GM23338 (cell line): ENCODE measurements around the gene NGEF. TPM values are rescaled to one million over a fixed set of nuclear protein-coding genes. Genes with fewer than 3 reads are reported as not detected.

Source experiments
- ATAC-seq: fragments of 200-7000 bp; cut with Tn5 transposase; 3 replicates; pipeline ENCODE4 v1.9.1; 2020
- DNase-seq: peaks from one replicate; pipeline ENCODE4 v3.0.0-alpha.2; 2015; ENCODE audit warnings: low spot score
- H2AFZ ChIP-seq: fragments of 200-600 bp; sonication (generic); 2 replicates; pipeline ENCODE4 v1.8.0; 2016; ENCODE audit warnings: antibody characterized with exemption, mild to moderate bottlenecking, moderate library complexity
- H3F3A ChIP-seq: fragments of 200-600 bp; sonication (generic); replicated peaks from 2 replicates; pipeline ENCODE4 v1.8.0; 2017; ENCODE audit warnings: antibody characterized with exemption, mixed run types, low read depth
- H3K27ac ChIP-seq: fragments of 200-600 bp; sonication (generic); 2 replicates; pipeline ENCODE4 v1.6.1; 2016; ENCODE audit warnings: low read depth
- H3K27me3 ChIP-seq: fragments of 200-600 bp; sonication (generic); 2 replicates; pipeline ENCODE4 v1.8.0; 2016; ENCODE audit warnings: mild to moderate bottlenecking, mixed run types, moderate library complexity; ENCODE audit not compliant: insufficient read depth
- H3K36me3 ChIP-seq: fragments of 200-600 bp; sonication (generic); 2 replicates; pipeline ENCODE4 v1.8.0; 2016; ENCODE audit warnings: mild to moderate bottlenecking; ENCODE audit not compliant: insufficient read depth
- H3K4me1 ChIP-seq: fragments of 200-600 bp; sonication (generic); 2 replicates; pipeline ENCODE4 v1.8.0; 2016; ENCODE audit warnings: mild to moderate bottlenecking, moderate library complexity; ENCODE audit not compliant: insufficient read depth
- H3K4me2 ChIP-seq: fragments of 200-600 bp; sonication (generic); 2 replicates; pipeline ENCODE4 v1.7.1; 2017; ENCODE audit warnings: mixed run types
- H3K4me3 ChIP-seq: fragments of 200-600 bp; sonication (generic); 2 replicates; pipeline ENCODE4 v1.6.1; 2016; ENCODE audit warnings: mixed run types
- H3K79me2 ChIP-seq: fragments of 200-600 bp; sonication (generic); replicated peaks from 2 replicates; pipeline ENCODE4 v1.8.0; 2017; ENCODE audit warnings: mild to moderate bottlenecking; ENCODE audit not compliant: insufficient read depth
- H3K9me2 ChIP-seq: fragments of 200-600 bp; sonication (generic); 2 replicates; pipeline ENCODE4 v1.8.0; 2017; ENCODE audit not compliant: insufficient read depth
- H4K20me1 ChIP-seq: fragments of 200-600 bp; sonication (generic); replicated peaks from 2 replicates; pipeline ENCODE4 v1.8.0; 2017; ENCODE audit warnings: mild to moderate bottlenecking; ENCODE audit not compliant: insufficient read depth
- H3K27ac Mint-ChIP-seq: 2 replicates; pipeline ENCODE4 v1.8.0; 2020; ENCODE audit warnings: inconsistent platforms, mild to moderate bottlenecking, moderate library complexity, mixed read lengths
- H3K27me3 Mint-ChIP-seq: 3 replicates; pipeline ENCODE4 v1.8.0; 2022; ENCODE audit warnings: low read depth, mild to moderate bottlenecking, moderate library complexity, mixed read lengths, inconsistent platforms; ENCODE audit not compliant: insufficient read depth, poor library complexity
- H3K36me3 Mint-ChIP-seq: 3 replicates; pipeline ENCODE4 v1.8.0; 2021; ENCODE audit warnings: low read depth, mild to moderate bottlenecking, inconsistent platforms, moderate library complexity, mixed read lengths
- H3K4me1 Mint-ChIP-seq: 3 replicates; pipeline ENCODE4 v1.8.0; 2020; ENCODE audit warnings: mild to moderate bottlenecking, inconsistent platforms, mixed read lengths
- H3K4me3 Mint-ChIP-seq: 3 replicates; pipeline ENCODE4 v1.8.0; 2021; ENCODE audit warnings: moderate library complexity, mild to moderate bottlenecking, inconsistent platforms, mixed read lengths
- H3K9me3 Mint-ChIP-seq: 3 replicates; pipeline ENCODE4 v1.8.0; 2020; ENCODE audit warnings: moderate library complexity, mild to moderate bottlenecking, inconsistent platforms, mixed read lengths
- CREB1 ChIP-seq: fragments of 250-450 bp; sonication (Bioruptor Pico); IDR thresholded peaks from 2 replicates; pipeline ENCODE4 v1.5.0; 2020; ENCODE audit warnings: low read depth, mild to moderate bottlenecking, moderate library complexity
- EZH2 ChIP-seq: fragments of 200-600 bp; sonication (generic); IDR thresholded peaks from one replicate; pipeline ENCODE4 v1.8.0; 2017; ENCODE audit warnings: antibody characterized with exemption, mild to moderate bottlenecking, low read depth; ENCODE audit not compliant: unreplicated experiment
- EZH2phosphoT487 ChIP-seq: fragments of 200-600 bp; sonication (generic); IDR thresholded peaks from one replicate; pipeline ENCODE4 v1.8.1; 2018; ENCODE audit warnings: antibody characterized with exemption; ENCODE audit not compliant: unreplicated experiment
- JUNB ChIP-seq: IDR thresholded peaks from one replicate; pipeline ENCODE4 v1.6.1; 2016; ENCODE audit warnings: antibody characterized with exemption; ENCODE audit not compliant: unreplicated experiment
- NANOG ChIP-seq: IDR thresholded peaks from 2 replicates; pipeline ENCODE4 v1.6.1; 2016; ENCODE audit warnings: antibody characterized with exemption, borderline replicate concordance
- POLR2AphosphoS5 ChIP-seq: IDR thresholded peaks from 2 replicates; pipeline ENCODE4 v1.6.1; 2016; ENCODE audit warnings: antibody characterized with exemption, low read depth
- STAT1 ChIP-seq: IDR thresholded peaks from one replicate; pipeline ENCODE4 v1.6.1; 2016; ENCODE audit warnings: antibody characterized with exemption; ENCODE audit not compliant: unreplicated experiment
- ZNF331 ChIP-seq: fragments of 250-450 bp; sonication (Bioruptor Pico); IDR thresholded peaks from 2 replicates; pipeline ENCODE4 v1.5.0; 2020; ENCODE audit warnings: low read depth, mild to moderate bottlenecking, moderate library complexity
- polyA plus RNA-seq: library from polyadenylated mRNA; unstranded; fragments of >200 nt; fragmentation: Nextera tagmentation; extraction: Ambion mirVana; gene quantifications from 2 replicates; pipeline ENCODE4 v1.2.1, GENCODE V29; 2016
- total RNA-seq: library from RNA; depleted of rRNA; stranded (reverse); fragments of >200 nt; shearing (Covaris generic); gene quantifications from 2 replicates; pipeline ENCODE4 v1.2.3, GENCODE V29; 2014
- TF ChIP-seq, protein P1 (sequence below): IDR thresholded peaks from 2 replicates; pipeline ENCODE4 v1.6.1; 2016; ENCODE audit warnings: antibody characterized with exemption
- TF ChIP-seq, protein P2 (sequence below): fragments of 250-450 bp; sonication (Bioruptor Pico); IDR thresholded peaks from 2 replicates; pipeline ENCODE4 v1.5.0; 2020; ENCODE audit warnings: mild to moderate bottlenecking, moderate library complexity
- TF ChIP-seq, protein P3 (sequence below): IDR thresholded peaks from one replicate; pipeline ENCODE4 v1.6.1; 2018; ENCODE audit warnings: antibody characterized with exemption; ENCODE audit not compliant: unreplicated experiment
- TF ChIP-seq, protein P4 (sequence below), 2 experiments: fragments of 200-600 bp in 1 of 2; sonication (generic) in 1 of 2; conservative IDR thresholded peaks; 2 replicates each; pipeline versions ENCODE4 v1.5.1 to v1.6.1; 2016 to 2017; ENCODE audit warnings: antibody characterized with exemption in 2 of 2, low read depth in 2 of 2, mild to moderate bottlenecking in 2 of 2, moderate library complexity in 1 of 2

Gene NGEF
- total and polyA plus RNA-seq, 2 experiments from 2014 or later = 1.8 to 5.4 TPM

DNA sequence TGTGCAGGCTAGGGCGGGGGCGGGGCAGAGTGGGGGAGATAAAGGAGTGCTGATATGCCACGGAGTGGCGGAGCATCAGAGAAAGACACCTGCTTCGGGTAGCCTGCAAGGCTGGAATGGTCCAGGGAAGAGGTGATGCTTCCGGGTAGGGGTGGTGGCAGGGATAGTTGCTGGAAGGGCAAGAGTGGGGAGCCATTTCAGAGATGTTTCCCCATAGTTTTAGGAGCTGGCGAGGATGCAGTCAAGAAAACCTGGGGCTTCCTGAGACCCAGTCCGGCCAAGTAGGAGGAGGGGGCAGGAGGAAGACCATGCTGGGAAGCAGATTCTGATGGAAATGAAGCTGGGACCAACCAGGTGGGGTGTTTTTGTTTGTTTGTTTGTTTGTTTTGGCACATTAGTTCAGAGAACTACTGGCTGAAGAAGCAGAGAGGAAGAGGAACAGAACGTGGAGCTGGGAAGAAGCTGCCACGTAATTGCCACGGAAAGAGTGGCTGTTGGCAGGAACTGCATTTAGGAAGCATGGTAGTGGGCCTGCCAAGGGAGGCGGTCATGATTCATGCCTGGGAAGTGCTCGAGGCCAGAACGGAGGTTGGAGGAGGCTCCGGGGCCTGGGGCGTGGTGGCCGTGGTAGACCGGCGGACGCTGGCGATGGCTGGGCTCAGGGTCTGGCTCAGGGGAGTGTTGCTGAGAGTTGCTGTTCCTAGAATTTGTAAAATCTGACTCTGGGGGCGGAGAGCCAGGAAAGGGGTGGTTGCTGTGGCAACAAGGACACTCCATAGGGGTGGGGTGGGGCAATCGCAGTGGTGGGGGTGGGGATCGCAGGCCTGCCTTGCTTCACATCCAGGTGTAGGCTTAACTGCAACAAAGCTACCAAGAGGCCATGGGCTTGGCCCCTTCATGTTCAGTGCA, 38.4 kb upstream of the NGEF start:
- H3K36me3 Mint-ChIP-seq = no peaks in the 10 kb centered on the region
- H4K20me1 ChIP-seq = no peaks in the 10 kb centered on the region
- H3K9me2 ChIP-seq = peaks cover 7% of the 10 kb centered on the region; the same call in 1 of the 2 replicates
- peak; percentile 80 for ATAC-seq
- peaks cover 20% of the 10 kb centered on the region for H3K27me3 Mint-ChIP-seq
- H3K4me3 Mint-ChIP-seq = peak overlapping the region; percentile 72
- DNase-seq = peak; percentile 87
- no peaks in the 10 kb centered on the region for H3K79me2 ChIP-seq
- H3K9me3 Mint-ChIP-seq = no peaks in the 10 kb centered on the region
- H3F3A ChIP-seq = 0 out of 2 replicates have a peak, but pooled peaks cover 7% of the 10 kb centered on the region
- TF ChIP-seq ZNF331 (CRISPR knock-in tag) (no peak), STAT1 (no peak), EZH2phosphoT487 (no peak), EZH2 (no peak), POLR2AphosphoS5 (peak; percentile 67; the same call in 1 of the 2 replicates), NANOG (no peak), CREB1 (CRISPR knock-in tag) (no peak), JUNB (no peak)
- TF ChIP-seq, protein P1, sequence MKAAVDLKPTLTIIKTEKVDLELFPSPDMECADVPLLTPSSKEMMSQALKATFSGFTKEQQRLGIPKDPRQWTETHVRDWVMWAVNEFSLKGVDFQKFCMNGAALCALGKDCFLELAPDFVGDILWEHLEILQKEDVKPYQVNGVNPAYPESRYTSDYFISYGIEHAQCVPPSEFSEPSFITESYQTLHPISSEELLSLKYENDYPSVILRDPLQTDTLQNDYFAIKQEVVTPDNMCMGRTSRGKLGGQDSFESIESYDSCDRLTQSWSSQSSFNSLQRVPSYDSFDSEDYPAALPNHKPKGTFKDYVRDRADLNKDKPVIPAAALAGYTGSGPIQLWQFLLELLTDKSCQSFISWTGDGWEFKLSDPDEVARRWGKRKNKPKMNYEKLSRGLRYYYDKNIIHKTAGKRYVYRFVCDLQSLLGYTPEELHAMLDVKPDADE = peak; percentile 31; the same call in 1 of the 2 replicates
- TF ChIP-seq, protein P2, sequence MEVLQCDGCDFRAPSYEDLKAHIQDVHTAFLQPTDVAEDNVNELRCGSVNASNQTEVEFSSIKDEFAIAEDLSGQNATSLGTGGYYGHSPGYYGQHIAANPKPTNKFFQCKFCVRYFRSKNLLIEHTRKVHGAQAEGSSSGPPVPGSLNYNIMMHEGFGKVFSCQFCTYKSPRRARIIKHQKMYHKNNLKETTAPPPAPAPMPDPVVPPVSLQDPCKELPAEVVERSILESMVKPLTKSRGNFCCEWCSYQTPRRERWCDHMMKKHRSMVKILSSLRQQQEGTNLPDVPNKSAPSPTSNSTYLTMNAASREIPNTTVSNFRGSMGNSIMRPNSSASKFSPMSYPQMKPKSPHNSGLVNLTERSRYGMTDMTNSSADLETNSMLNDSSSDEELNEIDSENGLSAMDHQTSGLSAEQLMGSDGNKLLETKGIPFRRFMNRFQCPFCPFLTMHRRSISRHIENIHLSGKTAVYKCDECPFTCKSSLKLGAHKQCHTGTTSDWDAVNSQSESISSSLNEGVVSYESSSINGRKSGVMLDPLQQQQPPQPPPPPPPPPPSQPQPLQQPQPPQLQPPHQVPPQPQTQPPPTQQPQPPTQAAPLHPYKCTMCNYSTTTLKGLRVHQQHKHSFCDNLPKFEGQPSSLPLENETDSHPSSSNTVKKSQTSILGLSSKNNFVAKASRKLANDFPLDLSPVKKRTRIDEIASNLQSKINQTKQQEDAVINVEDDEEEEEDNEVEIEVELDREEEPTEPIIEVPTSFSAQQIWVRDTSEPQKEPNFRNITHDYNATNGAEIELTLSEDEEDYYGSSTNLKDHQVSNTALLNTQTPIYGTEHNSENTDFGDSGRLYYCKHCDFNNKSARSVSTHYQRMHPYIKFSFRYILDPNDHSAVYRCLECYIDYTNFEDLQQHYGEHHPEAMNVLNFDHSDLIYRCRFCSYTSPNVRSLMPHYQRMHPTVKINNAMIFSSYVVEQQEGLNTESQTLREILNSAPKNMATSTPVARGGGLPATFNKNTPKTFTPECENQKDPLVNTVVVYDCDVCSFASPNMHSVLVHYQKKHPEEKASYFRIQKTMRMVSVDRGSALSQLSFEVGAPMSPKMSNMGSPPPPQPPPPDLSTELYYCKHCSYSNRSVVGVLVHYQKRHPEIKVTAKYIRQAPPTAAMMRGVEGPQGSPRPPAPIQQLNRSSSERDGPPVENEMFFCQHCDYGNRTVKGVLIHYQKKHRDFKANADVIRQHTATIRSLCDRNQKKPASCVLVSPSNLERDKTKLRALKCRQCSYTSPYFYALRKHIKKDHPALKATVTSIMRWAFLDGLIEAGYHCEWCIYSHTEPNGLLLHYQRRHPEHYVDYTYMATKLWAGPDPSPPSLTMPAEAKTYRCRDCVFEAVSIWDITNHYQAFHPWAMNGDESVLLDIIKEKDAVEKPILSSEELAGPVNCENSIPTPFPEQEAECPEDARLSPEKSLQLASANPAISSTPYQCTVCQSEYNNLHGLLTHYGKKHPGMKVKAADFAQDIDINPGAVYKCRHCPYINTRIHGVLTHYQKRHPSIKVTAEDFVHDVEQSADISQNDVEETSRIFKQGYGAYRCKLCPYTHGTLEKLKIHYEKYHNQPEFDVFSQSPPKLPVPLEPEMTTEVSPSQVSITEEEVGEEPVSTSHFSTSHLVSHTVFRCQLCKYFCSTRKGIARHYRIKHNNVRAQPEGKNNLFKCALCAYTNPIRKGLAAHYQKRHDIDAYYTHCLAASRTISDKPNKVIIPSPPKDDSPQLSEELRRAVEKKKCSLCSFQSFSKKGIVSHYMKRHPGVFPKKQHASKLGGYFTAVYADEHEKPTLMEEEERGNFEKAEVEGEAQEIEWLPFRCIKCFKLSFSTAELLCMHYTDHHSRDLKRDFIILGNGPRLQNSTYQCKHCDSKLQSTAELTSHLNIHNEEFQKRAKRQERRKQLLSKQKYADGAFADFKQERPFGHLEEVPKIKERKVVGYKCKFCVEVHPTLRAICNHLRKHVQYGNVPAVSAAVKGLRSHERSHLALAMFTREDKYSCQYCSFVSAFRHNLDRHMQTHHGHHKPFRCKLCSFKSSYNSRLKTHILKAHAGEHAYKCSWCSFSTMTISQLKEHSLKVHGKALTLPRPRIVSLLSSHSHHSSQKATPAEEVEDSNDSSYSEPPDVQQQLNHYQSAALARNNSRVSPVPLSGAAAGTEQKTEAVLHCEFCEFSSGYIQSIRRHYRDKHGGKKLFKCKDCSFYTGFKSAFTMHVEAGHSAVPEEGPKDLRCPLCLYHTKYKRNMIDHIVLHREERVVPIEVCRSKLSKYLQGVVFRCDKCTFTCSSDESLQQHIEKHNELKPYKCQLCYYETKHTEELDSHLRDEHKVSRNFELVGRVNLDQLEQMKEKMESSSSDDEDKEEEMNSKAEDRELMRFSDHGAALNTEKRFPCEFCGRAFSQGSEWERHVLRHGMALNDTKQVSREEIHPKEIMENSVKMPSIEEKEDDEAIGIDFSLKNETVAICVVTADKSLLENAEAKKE = no peak
- TF ChIP-seq, protein P3, sequence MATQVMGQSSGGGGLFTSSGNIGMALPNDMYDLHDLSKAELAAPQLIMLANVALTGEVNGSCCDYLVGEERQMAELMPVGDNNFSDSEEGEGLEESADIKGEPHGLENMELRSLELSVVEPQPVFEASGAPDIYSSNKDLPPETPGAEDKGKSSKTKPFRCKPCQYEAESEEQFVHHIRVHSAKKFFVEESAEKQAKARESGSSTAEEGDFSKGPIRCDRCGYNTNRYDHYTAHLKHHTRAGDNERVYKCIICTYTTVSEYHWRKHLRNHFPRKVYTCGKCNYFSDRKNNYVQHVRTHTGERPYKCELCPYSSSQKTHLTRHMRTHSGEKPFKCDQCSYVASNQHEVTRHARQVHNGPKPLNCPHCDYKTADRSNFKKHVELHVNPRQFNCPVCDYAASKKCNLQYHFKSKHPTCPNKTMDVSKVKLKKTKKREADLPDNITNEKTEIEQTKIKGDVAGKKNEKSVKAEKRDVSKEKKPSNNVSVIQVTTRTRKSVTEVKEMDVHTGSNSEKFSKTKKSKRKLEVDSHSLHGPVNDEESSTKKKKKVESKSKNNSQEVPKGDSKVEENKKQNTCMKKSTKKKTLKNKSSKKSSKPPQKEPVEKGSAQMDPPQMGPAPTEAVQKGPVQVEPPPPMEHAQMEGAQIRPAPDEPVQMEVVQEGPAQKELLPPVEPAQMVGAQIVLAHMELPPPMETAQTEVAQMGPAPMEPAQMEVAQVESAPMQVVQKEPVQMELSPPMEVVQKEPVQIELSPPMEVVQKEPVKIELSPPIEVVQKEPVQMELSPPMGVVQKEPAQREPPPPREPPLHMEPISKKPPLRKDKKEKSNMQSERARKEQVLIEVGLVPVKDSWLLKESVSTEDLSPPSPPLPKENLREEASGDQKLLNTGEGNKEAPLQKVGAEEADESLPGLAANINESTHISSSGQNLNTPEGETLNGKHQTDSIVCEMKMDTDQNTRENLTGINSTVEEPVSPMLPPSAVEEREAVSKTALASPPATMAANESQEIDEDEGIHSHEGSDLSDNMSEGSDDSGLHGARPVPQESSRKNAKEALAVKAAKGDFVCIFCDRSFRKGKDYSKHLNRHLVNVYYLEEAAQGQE = peak; percentile 25
- TF ChIP-seq, protein P4, sequence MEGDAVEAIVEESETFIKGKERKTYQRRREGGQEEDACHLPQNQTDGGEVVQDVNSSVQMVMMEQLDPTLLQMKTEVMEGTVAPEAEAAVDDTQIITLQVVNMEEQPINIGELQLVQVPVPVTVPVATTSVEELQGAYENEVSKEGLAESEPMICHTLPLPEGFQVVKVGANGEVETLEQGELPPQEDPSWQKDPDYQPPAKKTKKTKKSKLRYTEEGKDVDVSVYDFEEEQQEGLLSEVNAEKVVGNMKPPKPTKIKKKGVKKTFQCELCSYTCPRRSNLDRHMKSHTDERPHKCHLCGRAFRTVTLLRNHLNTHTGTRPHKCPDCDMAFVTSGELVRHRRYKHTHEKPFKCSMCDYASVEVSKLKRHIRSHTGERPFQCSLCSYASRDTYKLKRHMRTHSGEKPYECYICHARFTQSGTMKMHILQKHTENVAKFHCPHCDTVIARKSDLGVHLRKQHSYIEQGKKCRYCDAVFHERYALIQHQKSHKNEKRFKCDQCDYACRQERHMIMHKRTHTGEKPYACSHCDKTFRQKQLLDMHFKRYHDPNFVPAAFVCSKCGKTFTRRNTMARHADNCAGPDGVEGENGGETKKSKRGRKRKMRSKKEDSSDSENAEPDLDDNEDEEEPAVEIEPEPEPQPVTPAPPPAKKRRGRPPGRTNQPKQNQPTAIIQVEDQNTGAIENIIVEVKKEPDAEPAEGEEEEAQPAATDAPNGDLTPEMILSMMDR (conservative IDR thresholded peaks at IDR 0.05; ENCODE audit: low read depth in 2 of 2) = no peak
- H3K27ac Mint-ChIP-seq = peak overlapping the region; percentile 96
- peak overlapping the region; percentile 2; the same call in 1 of the 2 replicates for H2AFZ ChIP-seq
- H3K36me3 ChIP-seq = no peaks in the 10 kb centered on the region
- peaks cover 29% of the 10 kb centered on the region for H3K4me1 ChIP-seq
- peak overlapping the region; percentile 86 for H3K27ac ChIP-seq
- H3K4me3 ChIP-seq = peak overlapping the region; percentile 53
- H3K4me1 Mint-ChIP-seq = peaks cover 53% of the 10 kb centered on the region
- peak overlapping the region; percentile 78 for H3K4me2 ChIP-seq
- H3K27me3 ChIP-seq = no peaks in the 10 kb centered on the region
